PFSK-1 (cell line): ENCODE data around the gene NEDD9.

ENCODE experiments used
- FOXP2 ChIP-seq: optimal IDR thresholded peaks from 2 replicates; pipeline ENCODE3; 2011; ENCODE audit warnings: borderline replicate concordance, control low read depth, inconsistent platforms; ENCODE audit not compliant: insufficient read depth; ENCODE audit errors: extremely low read length, extremely low read depth
- POLR2AphosphoS5 ChIP-seq: IDR thresholded peaks from 2 replicates; pipeline ENCODE4 v1.6.1; 2012; ENCODE audit warnings: low read depth, mild to moderate bottlenecking, control low read depth, low read length, moderate library complexity
- SIN3A ChIP-seq: IDR thresholded peaks from 2 replicates; pipeline ENCODE4 v1.6.1; 2012; ENCODE audit warnings: mild to moderate bottlenecking, low read length, moderate library complexity, borderline replicate concordance; ENCODE audit not compliant: insufficient read depth
- TAF1 ChIP-seq: IDR thresholded peaks from 2 replicates; pipeline ENCODE4 v1.6.1; 2012; ENCODE audit warnings: low read length, control low read depth, borderline replicate concordance; ENCODE audit not compliant: insufficient read depth
- TF ChIP-seq, protein P1 (sequence below), 2 experiments: IDR thresholded peaks; 2 replicates each; pipeline versions ENCODE4 v1.6.1 to v1.8.0; 2011 to 2012; ENCODE audit warnings: low read depth in 2 of 2, low read length in 2 of 2, control low read depth in 1 of 2, inconsistent platforms in 1 of 2, mild to moderate bottlenecking in 1 of 2, moderate library complexity in 1 of 2; ENCODE audit not compliant: insufficient read depth in 1 of 2

Gene NEDD9

DNA sequence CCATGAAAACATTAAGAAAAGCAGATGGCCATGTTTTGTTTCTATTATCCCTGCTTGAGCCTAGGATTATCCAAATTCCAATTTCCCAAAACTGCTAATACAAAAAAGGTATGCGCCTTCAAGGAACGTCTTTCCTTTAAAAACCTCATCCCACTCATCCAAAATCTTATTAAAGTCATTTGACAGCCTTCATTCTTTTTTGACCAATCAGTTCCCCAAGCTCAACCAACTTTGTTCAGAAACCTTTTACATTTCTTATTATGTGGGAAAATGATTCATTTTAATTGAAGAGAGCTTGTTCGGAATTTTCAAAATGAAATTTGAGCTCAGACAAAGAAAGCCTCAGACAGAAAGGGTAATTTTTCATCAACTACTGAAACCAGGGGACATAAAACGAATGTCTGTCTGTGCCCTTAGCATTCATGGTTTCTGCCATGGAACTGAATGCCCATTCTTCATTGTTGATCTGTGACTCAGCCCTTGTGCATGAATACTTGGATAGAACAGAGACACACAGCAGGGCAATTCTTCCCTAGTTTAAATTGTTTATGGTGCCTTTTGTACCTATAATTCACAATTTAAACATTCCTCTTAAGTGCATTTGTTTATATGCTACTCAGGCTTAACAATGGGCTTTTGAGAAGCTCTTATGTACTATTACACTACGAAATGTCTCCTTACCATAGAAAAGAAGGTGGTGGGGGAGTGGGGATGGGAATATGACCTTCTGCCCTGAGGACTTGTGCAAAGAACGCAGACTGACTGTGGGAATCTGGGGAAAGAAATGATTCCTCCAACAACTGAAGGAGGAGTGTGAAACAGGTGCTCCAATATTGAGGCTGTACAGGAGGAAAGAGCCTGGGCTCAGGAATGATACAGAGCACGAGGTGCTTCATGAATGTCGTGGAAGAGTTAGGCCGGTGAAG, 71.2 kb downstream of the NEDD9 start:
- TF ChIP-seq, protein P1, sequence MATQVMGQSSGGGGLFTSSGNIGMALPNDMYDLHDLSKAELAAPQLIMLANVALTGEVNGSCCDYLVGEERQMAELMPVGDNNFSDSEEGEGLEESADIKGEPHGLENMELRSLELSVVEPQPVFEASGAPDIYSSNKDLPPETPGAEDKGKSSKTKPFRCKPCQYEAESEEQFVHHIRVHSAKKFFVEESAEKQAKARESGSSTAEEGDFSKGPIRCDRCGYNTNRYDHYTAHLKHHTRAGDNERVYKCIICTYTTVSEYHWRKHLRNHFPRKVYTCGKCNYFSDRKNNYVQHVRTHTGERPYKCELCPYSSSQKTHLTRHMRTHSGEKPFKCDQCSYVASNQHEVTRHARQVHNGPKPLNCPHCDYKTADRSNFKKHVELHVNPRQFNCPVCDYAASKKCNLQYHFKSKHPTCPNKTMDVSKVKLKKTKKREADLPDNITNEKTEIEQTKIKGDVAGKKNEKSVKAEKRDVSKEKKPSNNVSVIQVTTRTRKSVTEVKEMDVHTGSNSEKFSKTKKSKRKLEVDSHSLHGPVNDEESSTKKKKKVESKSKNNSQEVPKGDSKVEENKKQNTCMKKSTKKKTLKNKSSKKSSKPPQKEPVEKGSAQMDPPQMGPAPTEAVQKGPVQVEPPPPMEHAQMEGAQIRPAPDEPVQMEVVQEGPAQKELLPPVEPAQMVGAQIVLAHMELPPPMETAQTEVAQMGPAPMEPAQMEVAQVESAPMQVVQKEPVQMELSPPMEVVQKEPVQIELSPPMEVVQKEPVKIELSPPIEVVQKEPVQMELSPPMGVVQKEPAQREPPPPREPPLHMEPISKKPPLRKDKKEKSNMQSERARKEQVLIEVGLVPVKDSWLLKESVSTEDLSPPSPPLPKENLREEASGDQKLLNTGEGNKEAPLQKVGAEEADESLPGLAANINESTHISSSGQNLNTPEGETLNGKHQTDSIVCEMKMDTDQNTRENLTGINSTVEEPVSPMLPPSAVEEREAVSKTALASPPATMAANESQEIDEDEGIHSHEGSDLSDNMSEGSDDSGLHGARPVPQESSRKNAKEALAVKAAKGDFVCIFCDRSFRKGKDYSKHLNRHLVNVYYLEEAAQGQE (IDR thresholded peaks at IDR 0.05; ENCODE audit: insufficient read depth in 1 of 2, low read depth in 2 of 2, low read length in 2 of 2) = no peak
- TF ChIP-seq TAF1 = no peak
- no peak for TF ChIP-seq FOXP2
- TF ChIP-seq POLR2AphosphoS5 = no peak
- TF ChIP-seq SIN3A = no peak

- TF ChIP-seq SIN3A = no peak
- TF ChIP-seq FOXP2 = no peak
- TF ChIP-seq, protein P1 (IDR thresholded peaks at IDR 0.05; ENCODE audit: insufficient read depth in 1 of 2, low read depth in 2 of 2, low read length in 2 of 2) = no peak
Observed at GRCh38 chr6:11160199-11160598, 72.3 kb downstream of the NEDD9 start.

DNA sequence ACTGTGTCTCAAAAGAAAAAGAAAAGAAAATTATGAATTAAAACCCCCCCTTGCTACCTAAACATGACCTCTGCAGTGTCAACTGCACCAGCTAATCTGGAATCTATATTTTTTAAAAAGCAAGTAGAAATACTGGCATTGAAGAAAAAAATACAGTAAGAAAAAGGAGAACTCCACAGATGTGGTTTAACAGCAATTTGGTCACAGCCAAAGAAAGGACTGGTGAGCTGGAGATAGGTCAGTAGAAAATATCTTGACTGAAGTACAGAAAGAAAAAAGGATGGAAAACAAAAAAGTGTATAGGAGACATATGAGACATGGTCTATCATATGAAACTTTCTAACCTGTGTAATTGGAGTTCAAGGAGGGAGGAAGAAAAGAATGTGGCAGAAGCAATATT, 76.9 kb downstream of the NEDD9 start:
- TF ChIP-seq, protein P1 (IDR thresholded peaks at IDR 0.05; ENCODE audit: insufficient read depth in 1 of 2, low read depth in 2 of 2, low read length in 2 of 2) = no peak
- no peak for TF ChIP-seq TAF1
- no peak for TF ChIP-seq SIN3A
- TF ChIP-seq FOXP2 = no peak
- TF ChIP-seq POLR2AphosphoS5 = no peak

GRCh38 chr6:11153447-11153846, 79.0 kb downstream of the NEDD9 start:
- no peak for TF ChIP-seq TAF1
- TF ChIP-seq POLR2AphosphoS5 = no peak
- TF ChIP-seq FOXP2 = no peak
- TF ChIP-seq, protein P1 (IDR thresholded peaks at IDR 0.05; ENCODE audit: insufficient read depth in 1 of 2, low read depth in 2 of 2, low read length in 2 of 2) = no peak
- TF ChIP-seq SIN3A = no peak
